Activated T-cell treated with anti-CD3 and anti-CD28 coated beads, Interleukin-2, amount 50 U/mL, for 24 hours (primary cell): ENCODE measurements around the gene F10.
"Not testable (repeated sequence)": the region's sequence is repeated elsewhere in the genome, so short reads cannot be mapped to it uniquely, and the experiment has no call there.

ENCODE experiments used
- DNase-seq: peaks from one replicate; pipeline ENCODE4 v3.0.0-alpha.2; 2020
- H3K27ac Mint-ChIP-seq: 2 replicates; pipeline ENCODE4 v1.8.0; 2020; ENCODE audit warnings: mild to moderate bottlenecking, mixed read lengths
- H3K27me3 Mint-ChIP-seq: 2 replicates; pipeline ENCODE4 v1.8.0; 2020; ENCODE audit warnings: mixed read lengths
- H3K36me3 Mint-ChIP-seq: 2 replicates; pipeline ENCODE4 v1.8.0; 2020; ENCODE audit warnings: low read depth, mixed read lengths
- H3K4me1 Mint-ChIP-seq: 2 replicates; pipeline ENCODE4 v1.8.0; 2020; ENCODE audit warnings: low read depth, mixed read lengths
- H3K4me3 Mint-ChIP-seq: 2 replicates; pipeline ENCODE4 v1.8.0; 2020; ENCODE audit warnings: mild to moderate bottlenecking, moderate library complexity, mixed read lengths
- H3K9me3 Mint-ChIP-seq: 2 replicates; pipeline ENCODE4 v1.8.0; 2020; ENCODE audit warnings: mixed read lengths

F10 gene

DNA sequence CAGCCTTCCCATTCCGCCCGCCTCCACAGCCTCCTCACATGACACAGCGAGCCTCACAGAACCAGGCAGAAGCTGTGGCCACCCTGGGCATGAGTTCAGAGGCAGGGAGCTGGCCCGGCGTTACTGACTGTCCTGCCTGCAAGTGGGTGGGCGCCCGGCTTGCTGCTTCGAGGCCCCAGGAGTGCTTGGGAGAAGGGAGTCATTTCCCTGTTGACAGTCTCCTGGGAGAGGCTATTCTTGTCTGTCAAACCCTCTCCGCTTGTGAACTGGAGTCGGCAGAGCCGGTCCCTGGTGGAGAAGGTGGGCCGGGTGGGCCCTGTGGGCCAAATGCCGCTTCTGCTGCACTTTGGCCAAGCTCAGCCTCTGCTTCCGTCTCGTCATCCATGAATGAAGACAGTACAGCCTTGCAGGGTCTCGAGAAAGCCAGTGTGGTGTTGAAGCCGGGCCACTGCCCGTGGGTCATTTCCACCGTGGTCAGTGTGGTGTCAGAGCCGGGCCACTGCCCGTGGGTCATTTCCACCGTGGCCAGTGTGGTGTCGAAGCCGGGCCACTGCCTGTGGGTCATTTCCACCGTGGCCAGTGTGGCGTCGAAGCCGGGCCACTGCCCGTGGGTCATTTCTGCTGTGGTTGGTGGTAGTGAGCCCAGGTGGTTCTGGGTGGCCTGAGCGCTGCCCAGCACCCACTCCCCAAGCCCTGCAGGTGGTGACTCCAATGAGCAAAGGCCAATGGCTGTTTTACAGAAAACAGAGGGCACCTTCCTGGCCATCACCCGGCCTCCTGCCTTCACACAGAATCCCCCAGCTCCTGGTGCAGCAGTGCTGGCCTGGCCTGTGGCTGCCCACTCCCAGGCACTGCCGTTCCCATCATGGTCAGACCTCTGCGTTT, 30.5 kb upstream of the F10 start:
- Mint-ChIP-seq H3K27me3 (no peaks in the 10 kb centered on the region), H3K4me1 (no peaks in the 10 kb centered on the region), H3K27ac (no peak overlapping the region), H3K9me3 (no peaks in the 10 kb centered on the region), H3K4me3 (no peak overlapping the region), H3K36me3 (peaks cover 7% of the 10 kb centered on the region)
- no peak for DNase-seq

- H3K27ac Mint-ChIP-seq: no peak overlapping the region
- H3K27me3 Mint-ChIP-seq: no peaks in the 10 kb centered on the region
- DNase-seq: no peak
- peaks cover 7% of the 10 kb centered on the region for H3K36me3 Mint-ChIP-seq
- no peaks in the 10 kb centered on the region for H3K9me3 Mint-ChIP-seq
- H3K4me1 Mint-ChIP-seq: no peaks in the 10 kb centered on the region
- no peak overlapping the region for H3K4me3 Mint-ChIP-seq
Observed at GRCh38 chr13:113092776-113093579, 29.6 kb upstream of the F10 start.

DNA sequence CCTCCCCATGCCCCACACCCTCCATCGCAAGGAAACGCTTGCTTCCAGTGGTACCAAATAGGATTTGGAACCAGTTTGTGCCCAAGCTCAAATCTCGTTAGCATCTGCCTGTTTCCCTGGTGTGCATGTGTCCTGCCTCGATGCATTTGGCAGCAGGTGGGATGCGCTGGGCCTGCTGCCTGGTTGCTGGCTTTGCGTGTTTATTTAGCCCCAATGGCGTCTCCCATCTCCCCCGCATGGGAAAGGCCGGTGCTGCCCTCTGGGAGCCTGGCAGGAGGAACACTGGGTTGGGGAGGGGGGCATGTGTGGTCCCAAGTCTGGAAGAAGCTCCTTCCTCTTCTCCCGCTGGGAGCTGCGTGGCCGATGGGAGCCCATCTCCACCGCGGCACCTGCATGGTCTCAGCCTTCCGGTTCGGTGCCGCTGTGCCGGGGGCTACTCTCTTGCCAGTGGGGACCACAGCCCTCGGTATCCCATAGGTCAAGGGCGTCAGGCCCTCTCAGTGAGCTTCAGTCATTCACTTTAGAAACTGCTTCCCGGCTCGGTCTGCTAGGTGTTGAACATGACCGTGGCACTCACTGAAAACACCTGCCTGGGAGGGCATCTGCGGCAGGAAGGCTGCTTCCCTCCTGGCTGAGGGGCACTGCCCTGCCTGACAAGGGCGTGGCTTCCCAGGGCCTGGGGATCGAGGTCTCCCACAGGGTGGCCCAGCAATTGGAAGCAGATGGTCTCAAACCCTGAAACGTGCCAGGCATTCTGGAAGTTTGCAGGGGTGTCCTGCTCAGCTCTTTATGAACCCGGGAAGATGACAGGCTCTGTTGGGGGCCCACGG, 28.8 kb upstream of the F10 start:
- H3K27ac Mint-ChIP-seq: no peak overlapping the region
- H3K4me1 Mint-ChIP-seq: no peaks in the 10 kb centered on the region
- H3K36me3 Mint-ChIP-seq: peaks cover under 1% of the 10 kb centered on the region
- no peak for DNase-seq
- no peaks in the 10 kb centered on the region for H3K9me3 Mint-ChIP-seq
- H3K4me3 Mint-ChIP-seq: no peak overlapping the region
- H3K27me3 Mint-ChIP-seq: no peaks in the 10 kb centered on the region

DNA sequence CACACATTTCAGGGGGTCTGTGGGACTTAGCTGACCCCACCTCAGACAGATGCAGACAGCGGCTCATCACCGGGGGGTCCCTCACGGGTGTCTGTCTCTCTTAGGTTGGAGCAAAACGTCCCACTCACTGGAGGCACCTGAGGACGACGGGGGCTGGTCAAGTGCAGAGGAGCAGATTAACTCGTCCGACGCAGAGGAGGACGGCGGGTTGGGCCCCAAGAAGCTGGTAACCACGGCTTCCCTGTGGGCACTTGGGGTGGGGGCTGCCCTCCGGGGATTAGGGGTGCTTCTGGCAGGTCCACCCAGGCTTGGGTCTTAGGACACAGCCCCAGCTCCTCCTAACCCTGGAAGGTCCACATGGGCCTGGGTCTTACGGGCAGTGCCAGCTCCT, 28.2 kb upstream of the F10 start:
- H3K9me3 Mint-ChIP-seq: no peaks in the 10 kb centered on the region
- no peak overlapping the region for H3K27ac Mint-ChIP-seq
- no peaks in the 10 kb centered on the region for H3K27me3 Mint-ChIP-seq
- no peaks in the 10 kb centered on the region for H3K4me1 Mint-ChIP-seq
- no peaks in the 10 kb centered on the region for H3K36me3 Mint-ChIP-seq
- no peak for DNase-seq
- no peak overlapping the region for H3K4me3 Mint-ChIP-seq

- Mint-ChIP-seq H3K36me3 (no peaks in the 10 kb centered on the region), H3K4me3 (no peak overlapping the region), H3K4me1 (no peaks in the 10 kb centered on the region), H3K27ac (no peak overlapping the region), H3K9me3 (no peaks in the 10 kb centered on the region), H3K27me3 (no peaks in the 10 kb centered on the region)
- DNase-seq: no peak
Observed at GRCh38 chr13:113095146-113096051, 27.2 kb upstream of the F10 start.

GRCh38 chr13:113096052-113096744, 26.4 kb upstream of the F10 start:
- Mint-ChIP-seq H3K27ac (no peak overlapping the region), H3K27me3 (no peaks in the 10 kb centered on the region), H3K4me1 (no peaks in the 10 kb centered on the region), H3K4me3 (no peak overlapping the region), H3K9me3 (no peaks in the 10 kb centered on the region), H3K36me3 (no peaks in the 10 kb centered on the region)
- no peak for DNase-seq

DNA sequence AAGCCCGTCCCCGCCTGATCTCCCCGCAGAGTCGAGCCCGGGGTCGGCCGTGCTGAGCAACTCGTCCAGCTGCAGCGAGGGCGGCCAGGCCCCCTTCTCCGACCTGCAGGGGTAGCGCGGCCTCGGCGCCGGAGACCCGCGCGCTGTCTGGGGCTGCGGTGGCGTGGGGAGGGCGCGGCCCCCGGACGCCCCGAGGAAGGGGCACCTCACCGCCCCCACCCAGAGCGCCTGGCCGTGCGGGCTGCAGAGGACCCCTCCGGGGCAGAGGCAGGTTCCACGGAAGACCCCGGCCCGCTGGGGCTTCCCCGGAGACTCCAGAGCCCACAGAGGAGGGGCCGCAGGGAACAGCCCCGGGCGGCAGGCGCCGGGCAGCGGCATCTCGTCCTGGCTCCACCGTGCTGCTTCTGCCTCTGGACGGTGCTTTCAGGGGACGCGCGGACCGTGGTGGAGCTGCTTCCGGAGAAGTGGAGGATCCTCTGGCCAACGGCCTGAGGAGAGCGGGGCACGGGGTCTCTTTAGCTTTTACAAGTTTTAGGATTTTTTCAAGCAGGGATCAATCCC, 25.8 kb upstream of the F10 start:
- no peak for DNase-seq
- Mint-ChIP-seq H3K4me3 (no peak overlapping the region), H3K4me1 (no peaks in the 10 kb centered on the region), H3K27me3 (no peaks in the 10 kb centered on the region), H3K9me3 (no peaks in the 10 kb centered on the region), H3K27ac (no peak overlapping the region), H3K36me3 (no peaks in the 10 kb centered on the region)

DNA sequence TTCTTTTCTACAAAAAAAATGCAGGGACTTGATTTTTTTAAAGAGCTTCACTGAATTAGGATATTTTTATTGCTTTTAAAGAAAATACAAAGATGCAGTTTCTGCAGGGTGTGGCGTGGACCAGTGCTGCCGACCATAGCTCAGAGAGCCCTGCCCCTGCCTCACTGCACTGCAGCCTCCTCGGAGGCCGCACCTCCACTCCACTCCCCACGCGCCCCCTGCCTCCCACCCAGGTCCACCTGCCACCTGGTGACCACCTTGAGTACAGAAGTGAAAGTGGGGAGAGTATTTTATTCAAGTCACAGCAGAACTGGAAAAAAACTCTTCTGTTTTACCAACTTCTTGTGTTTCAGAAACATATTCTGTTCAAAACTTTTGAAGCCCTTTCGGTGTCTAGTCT, 24.9 kb upstream of the F10 start:
- DNase-seq: no peak
- H3K27ac Mint-ChIP-seq: no peak overlapping the region
- H3K27me3 Mint-ChIP-seq: no peaks in the 10 kb centered on the region
- no peaks in the 10 kb centered on the region for H3K4me1 Mint-ChIP-seq
- no peaks in the 10 kb centered on the region for H3K9me3 Mint-ChIP-seq
- H3K36me3 Mint-ChIP-seq: no peaks in the 10 kb centered on the region
- no peak overlapping the region for H3K4me3 Mint-ChIP-seq

- DNase-seq: no peak
- Mint-ChIP-seq H3K4me1 (no peaks in the 10 kb centered on the region), H3K4me3 (no peak overlapping the region), H3K27me3 (no peaks in the 10 kb centered on the region), H3K27ac (no peak overlapping the region), H3K9me3 (no peaks in the 10 kb centered on the region), H3K36me3 (no peaks in the 10 kb centered on the region)
Observed at GRCh38 chr13:113098162-113098732, 24.4 kb upstream of the F10 start.

- Mint-ChIP-seq H3K27ac (no peak overlapping the region), H3K4me3 (no peak overlapping the region), H3K27me3 (no peaks in the 10 kb centered on the region), H3K36me3 (no peaks in the 10 kb centered on the region), H3K4me1 (no peaks in the 10 kb centered on the region), H3K9me3 (no peaks in the 10 kb centered on the region)
- DNase-seq: no peak
Observed at GRCh38 chr13:113099142-113099541, 23.5 kb upstream of the F10 start.

DNA sequence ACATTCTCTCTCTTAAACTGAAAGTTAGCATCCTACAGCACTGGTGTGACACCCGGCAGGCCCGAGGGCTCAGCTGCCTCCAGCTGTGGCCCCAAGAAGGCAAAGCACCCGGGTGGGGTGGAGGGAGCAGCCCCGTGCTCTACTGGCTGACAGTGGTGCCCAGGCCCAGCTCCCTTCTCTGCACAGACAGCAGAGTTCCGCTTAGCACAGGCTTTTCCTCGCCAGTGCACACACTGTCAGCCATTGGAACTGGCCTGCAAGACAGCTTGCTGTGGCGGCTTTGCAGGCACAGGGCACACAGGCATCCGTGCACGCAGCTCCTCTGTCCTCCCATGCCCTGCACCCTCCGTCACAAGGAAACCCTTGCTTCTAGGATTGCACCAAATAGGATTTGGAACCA, 20.3 kb upstream of the F10 start:
- H3K4me1 Mint-ChIP-seq, DNase-seq, H3K36me3 Mint-ChIP-seq, H3K27ac Mint-ChIP-seq, H3K9me3 Mint-ChIP-seq, H3K4me3 Mint-ChIP-seq, H3K27me3 Mint-ChIP-seq: not testable (repeated sequence)

GRCh38 chr13:113102727-113103126, 19.9 kb upstream of the F10 start:
- H3K27me3 Mint-ChIP-seq: no peaks in the 10 kb centered on the region
- no peaks in the 10 kb centered on the region for H3K4me1 Mint-ChIP-seq
- DNase-seq: no peak
- no peaks in the 10 kb centered on the region for H3K9me3 Mint-ChIP-seq
- H3K36me3 Mint-ChIP-seq: no peaks in the 10 kb centered on the region
- H3K27ac Mint-ChIP-seq: no peak overlapping the region
- H3K4me3 Mint-ChIP-seq: no peak overlapping the region

- DNase-seq: no peak
- no peaks in the 10 kb centered on the region for H3K27me3 Mint-ChIP-seq
- no peaks in the 10 kb centered on the region for H3K36me3 Mint-ChIP-seq
- no peak overlapping the region for H3K4me3 Mint-ChIP-seq
- no peaks in the 10 kb centered on the region for H3K9me3 Mint-ChIP-seq
- H3K4me1 Mint-ChIP-seq: no peaks in the 10 kb centered on the region
- no peak overlapping the region for H3K27ac Mint-ChIP-seq
Observed at GRCh38 chr13:113103646-113104045, 19.0 kb upstream of the F10 start.
